HL-60 (cell line): ENCODE results near the gene ATG16L1.

Source experiments
- DNase-seq, 2 experiments: peaks; one replicate each; pipeline ENCODE4 v3.0.0-alpha.2; 2010 to 2020; ENCODE audit warnings: low read depth in 1 of 2, low spot score in 1 of 2
- H3K27ac ChIP-seq: fragments of 250-450 bp; sonication (Bioruptor Pico); replicated peaks from 2 replicates; pipeline ENCODE4 v1.5.1; 2020; ENCODE audit warnings: mild to moderate bottlenecking, moderate library complexity
- H3K27me3 ChIP-seq: fragments of 250-450 bp; sonication (Bioruptor Pico); 2 replicates; pipeline ENCODE4 v1.5.1; 2021; ENCODE audit warnings: mild to moderate bottlenecking, moderate library complexity; ENCODE audit not compliant: insufficient read depth, poor library complexity, severe bottlenecking
- H3K4me3 ChIP-seq: replicated peaks from 2 replicates; pipeline ENCODE4 v1.5.1; 2011; ENCODE audit warnings: mild to moderate bottlenecking, control low read depth, low read length; ENCODE audit not compliant: insufficient read depth
- GABPA ChIP-seq: IDR thresholded peaks from 2 replicates; pipeline ENCODE4 v1.6.1; 2012; ENCODE audit warnings: low read depth
- POLR2AphosphoS5 ChIP-seq: IDR thresholded peaks from 2 replicates; pipeline ENCODE4 v1.6.1; 2012; ENCODE audit warnings: low read depth
- REST ChIP-seq: IDR thresholded peaks from 2 replicates; pipeline ENCODE4 v1.6.1; 2012; ENCODE audit warnings: low read depth; ENCODE audit not compliant: insufficient replicate concordance
- SPI1 ChIP-seq: IDR thresholded peaks from 2 replicates; pipeline ENCODE4 v1.6.1; 2012; ENCODE audit warnings: low read depth, mild to moderate bottlenecking, borderline replicate concordance
- TF ChIP-seq, protein P1 (sequence below): IDR thresholded peaks from one replicate; pipeline ENCODE4 v1.5.1; 2011; ENCODE audit warnings: low read length, control low read depth, inconsistent platforms; ENCODE audit not compliant: insufficient read depth

The ATG16L1 gene

GRCh38 chr2:233256048-233256447 is 4.6 kb downstream of the ATG16L1 start:
- no peaks in the 10 kb centered on the region for H3K27me3 ChIP-seq
- no peak overlapping the region for H3K27ac ChIP-seq
- TF ChIP-seq, protein P1, sequence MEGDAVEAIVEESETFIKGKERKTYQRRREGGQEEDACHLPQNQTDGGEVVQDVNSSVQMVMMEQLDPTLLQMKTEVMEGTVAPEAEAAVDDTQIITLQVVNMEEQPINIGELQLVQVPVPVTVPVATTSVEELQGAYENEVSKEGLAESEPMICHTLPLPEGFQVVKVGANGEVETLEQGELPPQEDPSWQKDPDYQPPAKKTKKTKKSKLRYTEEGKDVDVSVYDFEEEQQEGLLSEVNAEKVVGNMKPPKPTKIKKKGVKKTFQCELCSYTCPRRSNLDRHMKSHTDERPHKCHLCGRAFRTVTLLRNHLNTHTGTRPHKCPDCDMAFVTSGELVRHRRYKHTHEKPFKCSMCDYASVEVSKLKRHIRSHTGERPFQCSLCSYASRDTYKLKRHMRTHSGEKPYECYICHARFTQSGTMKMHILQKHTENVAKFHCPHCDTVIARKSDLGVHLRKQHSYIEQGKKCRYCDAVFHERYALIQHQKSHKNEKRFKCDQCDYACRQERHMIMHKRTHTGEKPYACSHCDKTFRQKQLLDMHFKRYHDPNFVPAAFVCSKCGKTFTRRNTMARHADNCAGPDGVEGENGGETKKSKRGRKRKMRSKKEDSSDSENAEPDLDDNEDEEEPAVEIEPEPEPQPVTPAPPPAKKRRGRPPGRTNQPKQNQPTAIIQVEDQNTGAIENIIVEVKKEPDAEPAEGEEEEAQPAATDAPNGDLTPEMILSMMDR = no peak
- no peak overlapping the region for H3K4me3 ChIP-seq
- DNase-seq = no peak

DNA sequence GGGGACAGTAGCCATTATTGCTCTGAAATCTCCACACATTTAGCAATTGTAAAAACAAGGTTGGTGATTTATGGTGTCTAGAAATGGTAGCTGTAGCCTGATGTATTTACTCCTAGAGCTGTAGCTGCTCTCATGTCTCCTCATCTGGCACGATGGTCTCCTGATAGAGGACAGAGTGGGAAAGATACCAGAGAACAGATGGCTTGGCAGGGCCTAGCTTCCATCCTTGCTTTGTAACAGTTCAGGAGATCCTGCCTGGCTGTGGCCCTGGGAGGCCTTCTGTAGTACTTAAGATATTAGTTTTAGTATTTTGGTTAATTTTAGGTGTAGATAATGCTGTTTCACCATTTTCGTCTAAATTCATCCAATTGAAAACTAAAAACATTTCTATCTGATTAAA is 6.7 kb downstream of the ATG16L1 start:
- TF ChIP-seq SPI1 (no peak), GABPA (no peak), REST (no peak), POLR2AphosphoS5 (no peak)
- TF ChIP-seq, protein P1 = no peak
- no peak for DNase-seq
- H3K27me3 ChIP-seq = no peaks in the 10 kb centered on the region
- H3K27ac ChIP-seq = no peak overlapping the region
- no peak overlapping the region for H3K4me3 ChIP-seq

GRCh38 chr2:233259730-233260129 is 8.3 kb downstream of the ATG16L1 start:
- TF ChIP-seq GABPA (no peak), REST (no peak), POLR2AphosphoS5 (no peak), SPI1 (no peak)
- TF ChIP-seq, protein P1 = no peak
- Histone ChIP-seq H3K27me3 (no peaks in the 10 kb centered on the region), H3K4me3 (no peak overlapping the region), H3K27ac (no peak overlapping the region)
- no peak for DNase-seq

DNA sequence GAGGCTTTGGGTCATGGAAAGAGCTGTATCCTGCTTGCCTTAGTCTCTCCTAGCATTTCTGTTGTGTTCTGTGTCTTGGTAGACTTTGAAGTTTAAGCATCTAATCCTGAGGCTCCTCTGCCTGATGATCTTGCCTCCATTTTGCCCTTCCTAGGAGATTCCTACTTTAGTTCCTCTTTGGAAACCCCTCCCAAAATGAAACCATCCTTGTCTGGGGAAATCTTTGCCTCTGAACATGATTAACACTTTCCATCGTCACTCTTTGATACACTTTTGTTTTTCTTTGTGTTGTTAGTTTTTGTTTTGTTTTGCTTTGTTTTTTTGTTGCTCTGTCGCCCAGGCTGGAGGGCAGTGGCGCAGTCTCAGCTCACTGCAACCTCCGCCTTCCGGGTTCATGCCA is 9.2 kb downstream of the ATG16L1 start:
- no peak for DNase-seq
- Histone ChIP-seq H3K27ac (no peak overlapping the region), H3K27me3 (no peaks in the 10 kb centered on the region), H3K4me3 (no peak overlapping the region)
- no peak for TF ChIP-seq GABPA
- TF ChIP-seq, protein P1 = no peak
